Activated naive CD4-positive, alpha-beta T cell treated with anti-CD3 and anti-CD28 coated beads, Interleukin-2, amount 50 U/mL, for 16 hours (primary cell): ENCODE data around the gene AMIGO1.

Experiments
- DNase-seq: peaks from one replicate; pipeline ENCODE4 v3.0.0-alpha.2; 2020

AMIGO1 gene

GRCh38 chr1:109501644-109502363, 7.7 kb downstream of the AMIGO1 start:
- DNase-seq = no peak

- DNase-seq = no peak
Observed at GRCh38 chr1:109500941-109501381, 8.6 kb downstream of the AMIGO1 start.

GRCh38 chr1:109499661-109500536, 9.6 kb downstream of the AMIGO1 start:
- peak; percentile 65 for DNase-seq

DNA sequence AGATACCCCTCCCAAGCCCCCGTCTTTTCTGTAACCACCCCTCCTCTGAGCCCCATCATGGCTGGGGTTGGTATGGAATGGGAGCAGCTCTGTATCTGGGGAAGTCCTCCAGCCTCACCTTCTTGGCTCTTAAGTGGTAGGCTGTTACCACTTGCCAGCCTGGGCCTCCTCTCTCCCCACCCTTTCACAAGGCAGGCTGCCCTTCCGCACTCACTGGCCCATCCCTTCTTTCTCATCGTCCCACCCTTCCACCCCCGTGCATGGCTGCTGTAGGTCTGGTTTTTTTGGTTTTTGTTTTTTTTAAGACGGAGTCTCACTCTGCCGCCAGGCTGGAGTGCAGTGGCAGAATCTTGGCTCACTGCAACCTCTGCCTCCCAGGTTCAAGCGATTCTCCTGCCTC, 10.4 kb downstream of the AMIGO1 start:
- no peak for DNase-seq

- peak; percentile 46 for DNase-seq
Observed at GRCh38 chr1:109498161-109498801, 11.2 kb downstream of the AMIGO1 start.

DNA sequence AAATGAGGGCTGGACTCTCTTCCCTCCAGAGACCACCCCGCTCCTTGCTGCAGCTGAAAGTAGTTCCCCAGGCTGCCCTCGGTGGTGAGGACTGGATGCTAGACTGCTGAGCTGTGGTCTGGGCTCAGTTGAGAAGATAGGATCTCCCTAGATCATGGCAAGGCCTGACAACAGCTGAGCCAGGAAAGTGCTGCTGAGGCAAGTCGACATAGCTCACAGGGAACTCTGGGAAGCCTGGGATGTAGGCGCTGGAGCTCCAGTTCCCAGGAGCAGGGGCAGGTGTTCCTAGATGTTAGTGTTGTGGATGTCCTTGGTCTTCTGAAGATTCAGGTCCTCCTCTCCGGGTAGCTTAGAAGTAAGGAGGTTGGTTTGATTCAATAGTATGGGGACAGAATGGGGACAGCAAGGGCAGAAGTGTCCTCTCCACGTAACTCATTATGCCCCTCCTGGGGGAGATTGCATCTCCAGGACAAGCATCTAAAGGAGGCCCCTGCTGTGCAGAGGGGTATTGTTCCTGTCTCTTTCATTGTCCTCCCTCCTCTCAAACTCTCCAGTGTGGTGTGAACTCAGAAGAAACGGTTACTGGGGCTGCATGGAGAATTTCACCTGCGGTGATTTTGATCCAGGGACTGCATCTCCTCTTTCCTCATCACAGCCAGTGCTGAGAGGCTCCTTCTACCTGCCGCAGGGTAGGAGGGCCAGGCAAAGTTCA, 11.9 kb downstream of the AMIGO1 start:
- DNase-seq = no peak

- DNase-seq = no peak
Observed at GRCh38 chr1:109495738-109496137, 13.8 kb downstream of the AMIGO1 start.

GRCh38 chr1:109493805-109494539, 15.6 kb downstream of the AMIGO1 start, which contains the start of gene CYB561D1:
Gene CYB561D1 (plus strand): TSS chr1:109494094. CDS start chr1:109494140, 46 bp downstream.
- DNase-seq = peak; percentile 92

GRCh38 chr1:109493227-109493626, 16.3 kb downstream of the AMIGO1 start:
- no peak for DNase-seq

DNA sequence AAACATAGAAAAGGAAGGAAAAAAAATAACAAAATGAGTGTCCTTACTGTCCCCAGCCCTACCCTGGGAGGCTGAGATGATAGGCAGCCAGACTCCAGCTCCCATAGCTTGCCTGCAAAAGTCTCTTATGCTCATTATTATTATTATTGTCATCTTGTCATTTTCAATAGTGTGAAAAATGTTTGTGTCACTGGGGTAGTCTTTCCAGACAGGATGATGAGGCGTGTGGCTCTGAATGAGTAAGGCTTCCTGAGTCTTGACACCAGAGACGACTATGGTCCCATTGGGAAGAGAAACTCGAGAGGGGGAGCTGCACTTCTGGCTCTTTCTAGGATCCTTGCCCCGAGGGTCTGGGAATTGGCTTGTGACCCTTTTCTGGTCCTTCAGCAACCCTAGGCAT, 16.7 kb downstream of the AMIGO1 start:
- no peak for DNase-seq

DNA sequence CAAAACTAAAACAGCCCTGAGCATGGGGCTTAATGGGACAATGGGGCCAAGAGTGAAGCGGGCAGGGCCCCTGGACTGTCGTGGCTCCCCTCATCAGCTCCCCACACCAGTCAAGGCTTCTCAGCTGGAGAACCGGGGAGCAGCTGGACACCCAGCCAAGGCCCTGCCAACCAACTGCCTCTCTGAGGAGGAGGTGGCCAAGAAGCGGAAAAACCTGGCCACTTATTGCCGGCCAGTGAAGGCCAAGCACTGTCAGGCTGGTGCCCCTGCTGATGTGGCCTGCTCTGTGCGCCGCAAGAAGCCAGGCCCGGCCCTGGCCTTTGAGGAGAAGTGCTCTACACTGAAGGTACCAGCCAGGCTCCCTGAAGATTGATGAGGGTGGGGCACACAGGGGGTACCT, 18.2 kb downstream of the AMIGO1 start:
- DNase-seq = no peak

DNA sequence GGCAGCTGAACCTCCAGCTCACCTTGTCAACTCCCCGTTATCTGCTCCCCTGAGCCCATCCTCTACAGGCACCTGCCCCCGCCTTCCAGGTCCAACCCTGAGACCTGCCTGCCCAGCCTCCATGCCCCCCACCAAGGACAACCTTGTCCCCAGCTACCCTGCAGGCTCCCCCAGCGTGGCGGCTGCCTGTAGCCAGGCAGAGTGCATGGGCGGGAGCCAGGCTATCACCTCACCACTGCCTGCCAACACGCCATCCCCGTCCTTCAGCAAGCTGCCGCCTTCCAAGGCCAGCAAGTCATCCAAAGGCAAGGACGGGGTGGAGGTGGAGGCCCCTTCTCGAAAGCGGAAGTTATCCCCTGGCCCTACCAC, 18.6 kb downstream of the AMIGO1 start:
- DNase-seq = no peak

DNA sequence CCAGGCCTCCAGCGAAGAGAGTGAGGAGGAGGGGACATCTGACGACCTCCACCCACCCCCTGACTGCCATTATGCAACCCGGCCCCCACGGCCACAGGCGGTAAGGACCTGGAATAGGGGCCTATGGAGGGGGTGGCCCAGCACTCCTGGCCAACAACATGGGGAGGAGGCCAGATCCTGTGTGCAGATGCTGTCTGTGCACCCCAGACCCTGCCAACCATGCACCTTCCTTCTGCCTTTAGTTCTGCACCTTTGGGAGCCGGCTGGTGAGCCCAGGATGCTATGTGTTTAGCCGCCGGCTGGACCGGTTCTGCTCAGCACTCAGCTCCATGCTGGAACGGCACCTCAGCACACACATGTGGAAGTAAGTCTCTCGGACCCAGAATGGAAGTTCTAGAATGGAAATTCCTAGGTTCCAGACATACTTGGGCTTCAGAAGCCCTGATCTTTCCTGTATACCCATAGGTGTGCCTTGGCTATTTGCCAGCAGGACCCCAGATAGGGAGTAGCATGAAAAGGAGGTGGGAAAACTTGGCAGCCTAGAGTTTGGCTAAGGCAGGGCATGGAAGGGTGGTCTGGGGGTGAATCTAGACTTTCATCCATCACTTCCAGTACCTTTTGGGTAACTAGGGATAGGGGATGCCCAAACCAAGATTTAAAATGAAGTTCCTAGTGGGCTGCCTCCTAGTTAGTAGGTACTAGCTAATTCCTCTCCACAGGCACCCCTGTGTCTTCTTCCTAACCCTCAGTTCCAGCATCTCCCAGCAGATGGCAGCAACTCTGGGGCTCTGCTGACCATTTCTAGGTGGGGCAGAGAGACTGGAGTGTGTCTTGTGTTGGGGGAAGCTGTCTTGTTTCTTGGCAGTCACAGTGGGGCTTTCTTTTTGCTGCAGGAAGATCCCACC, 19.2 kb downstream of the AMIGO1 start:
- DNase-seq = peak; percentile 76

DNA sequence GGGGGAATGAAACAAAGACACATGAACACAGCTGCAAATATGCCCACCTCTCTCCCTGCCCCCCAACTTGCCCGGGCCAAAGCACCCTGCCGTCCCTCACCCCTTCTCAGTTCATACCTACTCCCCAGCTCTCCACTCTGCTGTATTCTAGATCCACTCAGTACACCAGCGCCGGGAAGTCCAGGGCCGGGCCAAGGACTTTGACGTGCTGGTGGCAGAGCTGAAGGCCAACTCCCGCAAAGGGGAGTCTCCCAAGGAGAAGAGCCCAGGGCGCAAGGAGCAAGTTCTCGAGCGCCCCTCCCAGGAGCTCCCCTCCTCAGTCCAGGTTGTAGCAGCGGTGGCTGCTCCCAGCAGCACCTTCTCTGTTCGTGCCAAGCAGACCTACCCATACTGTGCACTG, 20.8 kb downstream of the AMIGO1 start:
- no peak for DNase-seq

DNA sequence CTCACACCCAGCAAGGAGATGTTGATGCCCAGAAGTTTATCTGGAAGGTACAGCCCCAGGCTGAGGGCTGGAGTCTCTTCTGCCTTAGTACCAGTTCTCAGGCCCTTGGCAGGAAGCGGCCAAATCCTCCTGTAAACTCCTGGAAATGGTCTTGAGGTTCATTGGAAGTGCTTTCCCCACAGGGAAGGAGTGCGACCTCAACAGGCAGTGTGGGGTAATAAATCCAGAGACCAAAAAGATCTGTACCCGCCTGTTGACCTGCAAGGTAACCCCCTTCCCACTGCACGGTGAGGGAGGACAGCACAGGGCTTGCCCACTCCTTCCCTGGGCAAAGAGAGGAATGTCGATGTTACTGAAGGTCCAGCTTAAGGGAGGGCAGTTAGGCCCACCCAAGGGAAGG, 21.3 kb downstream of the AMIGO1 start:
- DNase-seq = no peak

- no peak for DNase-seq
Observed at GRCh38 chr1:109487261-109487660, 22.3 kb downstream of the AMIGO1 start.

DNA sequence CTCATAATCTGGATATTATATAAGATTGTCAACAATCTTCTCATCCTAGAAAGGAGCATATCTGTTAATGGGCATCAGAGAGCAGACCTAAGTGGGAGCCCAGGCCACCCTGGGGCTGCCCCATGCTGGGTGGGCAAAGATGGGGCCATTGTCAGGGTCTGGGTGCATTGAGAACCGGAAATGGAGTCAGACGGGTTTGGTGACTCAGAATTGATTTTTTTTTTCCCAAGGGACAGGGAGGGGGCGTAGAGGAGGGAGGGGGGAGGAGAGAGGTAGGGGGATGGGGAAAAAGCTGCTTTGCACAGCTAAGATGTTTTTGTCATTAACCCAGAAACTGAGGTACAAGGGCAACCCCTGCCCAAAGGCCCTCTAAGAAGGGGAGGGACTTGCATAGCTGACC, 24.5 kb downstream of the AMIGO1 start:
- DNase-seq = no peak

DNA sequence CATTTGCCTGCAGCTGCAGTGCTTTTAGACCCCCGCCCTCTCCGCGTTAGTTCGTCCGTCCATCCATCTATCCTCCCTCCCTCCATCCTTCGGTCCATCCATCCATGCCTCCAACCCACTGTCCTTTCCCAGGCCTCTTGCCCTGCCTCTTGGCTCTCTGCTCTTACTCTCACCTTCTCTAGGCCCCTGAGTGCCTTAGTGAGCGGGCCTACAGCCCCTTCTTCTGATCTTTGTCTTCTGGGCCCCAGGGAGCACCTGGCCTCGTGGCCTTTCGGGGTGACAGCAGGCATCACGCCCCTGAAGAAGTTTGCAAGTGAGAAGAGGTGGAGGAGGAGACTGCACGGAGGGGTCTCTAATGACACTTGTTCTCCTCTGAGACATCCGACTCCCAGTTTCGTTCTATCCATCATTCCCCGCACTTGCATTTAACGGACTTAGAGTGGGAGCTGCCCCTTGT, 25.0 kb downstream of the AMIGO1 start:
- no peak for DNase-seq

GRCh38 chr1:109483672-109484518, 25.6 kb downstream of the AMIGO1 start, which contains the start of gene ATXN7L2:
Gene ATXN7L2 (plus strand): TSS chr1:109483905. CDS start chr1:109483954, 49 bp downstream.
- DNase-seq = peak; percentile 91
